HepG2 (cell line): ENCODE measurements around the gene ST3GAL5. TPM values are rescaled to one million over a fixed set of nuclear protein-coding genes. Genes with fewer than 3 reads are reported as not detected.

Experiments used
- ATAC-seq: fragments of 200-7000 bp; cut with Tn5 transposase; 3 replicates; pipeline ENCODE4 v1.9.1; 2020; ENCODE audit warnings: mild to moderate bottlenecking, moderate library complexity
- BruUV-seq: library from RNA; stranded (reverse); fragments of 400-500 nt; replicated peaks from 2 replicates; lab custom pipeline; 2021; lab: Mats Ljungman, UMichigan
- CTCF ChIA-PET: fragments of 300-600 bp; formaldehyde crosslinking; extraction: SDS; loops from one replicate; lab custom pipeline; 2021; ENCODE audit warnings: low total read pairs, inconsistent platforms, low intra/inter-chr PET ratio; lab: Yijun Ruan, JAX
- POLR2A ChIA-PET: fragments of 350-600 bp; sonication (Branson Sonifier 250); formaldehyde crosslinking; loops from one replicate; lab custom pipeline; 2020; ENCODE audit warnings: antibody characterized with exemption, inconsistent platforms; lab: Yijun Ruan, JAX
- DNase-seq: peaks from one replicate; pipeline ENCODE4 v3.0.0-alpha.2; 2015; ENCODE audit warnings: low spot score
- FAIRE-seq: peaks from 3 replicates; lab custom pipeline; 2011; peaks lifted over from hg19 to GRCh38; lab: Jason Lieb, UNC
- H2AFZ ChIP-seq: one replicate; pipeline ENCODE4 v1.6.1; 2011; ENCODE audit warnings: low read length, inconsistent platforms
- H3K27ac ChIP-seq: fragments of 300-600 bp; 3 replicates; pipeline ENCODE4 v1.8.0; 2011; ENCODE audit warnings: mixed run types, mild to moderate bottlenecking, mixed read lengths, low read length, inconsistent platforms; ENCODE audit not compliant: insufficient read depth; ENCODE audit errors: extremely low read length
- H3K27me3 ChIP-seq, 2 experiments: fragments of 200-600 bp in 1 of 2; 2 replicates in 1 of 2; 3 replicates in 1 of 2; pipeline versions ENCODE4 v1.6.0 to v1.8.0; 2011; ENCODE audit warnings: low read length in 2 of 2, mild to moderate bottlenecking in 2 of 2, moderate library complexity in 2 of 2, inconsistent platforms in 1 of 2; ENCODE audit not compliant: insufficient read depth in 2 of 2, control insufficient read depth in 1 of 2
- H3K36me3 ChIP-seq, 2 experiments: fragments of 200-600 bp in 1 of 2; replicated peaks in 1 of 2; 2 replicates in 1 of 2; 3 replicates in 1 of 2; pipeline versions ENCODE4 v1.5.1 to v1.8.0; 2011; ENCODE audit warnings: low read length in 2 of 2, inconsistent platforms in 1 of 2; ENCODE audit not compliant: insufficient read depth in 2 of 2, control insufficient read depth in 1 of 2
- H3K4me1 ChIP-seq: 2 replicates; pipeline ENCODE4 v1.5.1; 2012; ENCODE audit warnings: low read length, inconsistent platforms; ENCODE audit not compliant: insufficient read depth
- H3K4me2 ChIP-seq: 2 replicates; pipeline ENCODE4 v1.6.0; 2011; ENCODE audit warnings: low read depth, low read length, inconsistent platforms
- H3K4me3 ChIP-seq, 3 experiments: fragments of 200-600 bp in 1 of 3; sonication (generic), shearing (Covaris generic) in 1 of 3; replicated peaks in 1 of 3; 2 replicates each; pipeline ENCODE4 v1.5.1; 2011 to 2016; ENCODE audit warnings: low read length in 3 of 3, inconsistent platforms in 2 of 3, low read depth in 2 of 3, mild to moderate bottlenecking in 2 of 3, control low read depth in 1 of 3, mixed read lengths in 1 of 3; ENCODE audit not compliant: insufficient read depth in 1 of 3
- H3K79me2 ChIP-seq: one replicate; pipeline ENCODE4 v1.6.1; 2011; ENCODE audit warnings: low read length, inconsistent platforms; ENCODE audit not compliant: insufficient read depth
- H3K9ac ChIP-seq: 2 replicates; pipeline ENCODE4 v1.6.0; 2011; ENCODE audit warnings: mild to moderate bottlenecking, low read depth, low read length, inconsistent platforms; ENCODE audit not compliant: insufficient read depth
- H3K9me3 ChIP-seq: 2 replicates; pipeline ENCODE4 v1.5.1; 2012; ENCODE audit warnings: mild to moderate bottlenecking, low read length
- H4K20me1 ChIP-seq: 2 replicates; pipeline ENCODE4 v1.6.0; 2011; ENCODE audit warnings: inconsistent platforms, mild to moderate bottlenecking, low read length, moderate library complexity; ENCODE audit not compliant: insufficient read depth
- HNF4A ChIP-seq: sonication (generic); formaldehyde crosslinking; IDR thresholded peaks from 2 replicates; pipeline ENCODE4 v1.4.0; 2020; ENCODE audit warnings: missing genetic modification reagents
- MAFK ChIP-seq, 2 experiments: IDR thresholded peaks in 1 of 2; conservative IDR thresholded peaks in 1 of 2; 2 replicates each; pipeline ENCODE4 v1.6.1; 2011; ENCODE audit warnings: improper control_type of control experiment in 2 of 2, low read length in 2 of 2
- PHF20 ChIP-seq: sonication (generic); formaldehyde crosslinking; IDR thresholded peaks from 2 replicates; pipeline ENCODE4 v1.5.0; 2020; ENCODE audit warnings: mild to moderate bottlenecking, missing genetic modification reagents
- SMC3 ChIP-seq: IDR thresholded peaks from 2 replicates; pipeline ENCODE4 v1.6.1; 2011; ENCODE audit warnings: low read length, improper control_type of control experiment
- ZBTB40 ChIP-seq, 2 experiments: fragments of 450-650 bp in 1 of 2; sonication (generic) in 1 of 2; formaldehyde crosslinking in 1 of 2; IDR thresholded peaks; 2 replicates each; pipeline versions ENCODE4 v1.6.1 to v1.8.0; 2016 to 2022; ENCODE audit warnings: antibody characterized with exemption in 1 of 2, mild to moderate bottlenecking in 1 of 2, missing genetic modification reagents in 1 of 2
- ZBTB44 ChIP-seq: sonication (generic); formaldehyde crosslinking; IDR thresholded peaks from 2 replicates; pipeline ENCODE4 v1.4.0; 2020; ENCODE audit warnings: missing genetic modification reagents
- ZNF292 ChIP-seq: sonication (generic); formaldehyde crosslinking; IDR thresholded peaks from 2 replicates; pipeline ENCODE4 v1.8.1; 2022; ENCODE audit warnings: mild to moderate bottlenecking, low read depth, missing genetic modification reagents, borderline replicate concordance
- ZNF468 ChIP-seq: sonication (generic); formaldehyde crosslinking; IDR thresholded peaks from 2 replicates; pipeline ENCODE4 v1.8.0; 2022; ENCODE audit warnings: mild to moderate bottlenecking, moderate library complexity, missing genetic modification reagents
- WGBS: methylation state at CpG from one replicate; pipeline ENCODE4 v1.1.6; 2017; ENCODE audit warnings: low lambda C conversion rate; 5-methylcytosine and 5-hydroxymethylcytosine counted together
- in situ Hi-C: cut with HindIII; loops from 2 replicates; pipeline ENCODE4 v1.10.0; 2017; ENCODE audit warnings: low pct_unique_long_range_greater_than_20kb; ENCODE audit not compliant: extremely low pct_ligation_motif_present
- intact Hi-C: fragments of 100-400 bp; cut with micrococcal nuclease; formaldehyde crosslinking; loops from one replicate; pipeline ENCODE4 v1.10.0; 2022; ENCODE audit not compliant: unreplicated experiment
- polyA plus RNA-seq, 8 experiments: library from polyadenylated mRNA; depleted of rRNA in 3 of 8; stranded (reverse) in 7 of 8; unstranded in 1 of 8; fragments of >200 nt; fragmentation: Illumina TruSeq in 4 of 8; extraction: Trizol in 4 of 8; gene quantifications; 2 replicates each; pipeline versions ENCODE4 v1.2.1 to v1.2.3, GENCODE V29; 2011 to 2016; ENCODE audit warnings: low read depth in 4 of 8, missing spikeins in 1 of 8, mixed read lengths in 1 of 8; ENCODE audit not compliant: insufficient read depth in 1 of 8
- total RNA-seq, 5 experiments: library from RNA; depleted of rRNA; stranded (reverse); fragments of >200 nt; fragmentation: Illumina TruSeq; extraction: Trizol; gene quantifications; 2 replicates each; pipeline ENCODE4 v1.2.3, GENCODE V29; 2016; ENCODE audit warnings: low read depth in 1 of 5
- TF ChIP-seq, protein P1 (sequence below): sonication (generic); formaldehyde crosslinking; IDR thresholded peaks from 2 replicates; pipeline ENCODE4 v1.4.0; 2020; ENCODE audit warnings: missing genetic modification reagents

Gene ST3GAL5
- total and polyA plus RNA-seq, 2 of the 13 experiments (the other 11 are each of a cell fraction or from before 2014, with no cell fraction given): 1.3 to 2.0 TPM

DNA sequence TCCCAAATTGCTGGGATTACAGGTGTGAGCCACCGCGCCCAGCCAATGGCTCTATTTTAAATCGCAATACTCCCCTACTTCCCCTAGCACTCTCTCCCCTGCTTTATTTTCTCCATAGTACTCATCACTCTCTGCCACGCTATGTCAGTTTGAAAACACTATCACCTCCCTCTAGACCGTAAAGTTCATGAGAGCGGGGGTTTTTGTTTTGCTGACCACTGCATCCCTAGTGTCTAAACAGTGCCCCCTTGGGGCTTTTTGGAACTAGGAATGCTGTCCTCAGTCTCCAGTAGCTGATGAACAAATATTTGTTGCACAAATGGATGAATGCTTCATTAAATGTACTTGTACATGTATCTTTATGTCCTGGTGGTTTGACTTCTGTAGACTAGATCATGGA lies 90.9 kb downstream of the ST3GAL5 start (continued):
- TF ChIP-seq PHF20 (no peak), ZBTB44 (CRISPR knock-in tag) (no peak), SMC3 (peak; percentile 42; the same call in 1 of the 2 replicates), ZNF468 (CRISPR knock-in tag) (no peak), MAFK (conservative IDR thresholded peaks at IDR 0.05 in 1 of 2, IDR thresholded peaks at IDR 0.05 in 1 of 2; ENCODE audit: low read length in 2 of 2) (peak; percentile 10 to 59; a peak in 2 of 4 replicates)
- TF ChIP-seq, protein P1, sequence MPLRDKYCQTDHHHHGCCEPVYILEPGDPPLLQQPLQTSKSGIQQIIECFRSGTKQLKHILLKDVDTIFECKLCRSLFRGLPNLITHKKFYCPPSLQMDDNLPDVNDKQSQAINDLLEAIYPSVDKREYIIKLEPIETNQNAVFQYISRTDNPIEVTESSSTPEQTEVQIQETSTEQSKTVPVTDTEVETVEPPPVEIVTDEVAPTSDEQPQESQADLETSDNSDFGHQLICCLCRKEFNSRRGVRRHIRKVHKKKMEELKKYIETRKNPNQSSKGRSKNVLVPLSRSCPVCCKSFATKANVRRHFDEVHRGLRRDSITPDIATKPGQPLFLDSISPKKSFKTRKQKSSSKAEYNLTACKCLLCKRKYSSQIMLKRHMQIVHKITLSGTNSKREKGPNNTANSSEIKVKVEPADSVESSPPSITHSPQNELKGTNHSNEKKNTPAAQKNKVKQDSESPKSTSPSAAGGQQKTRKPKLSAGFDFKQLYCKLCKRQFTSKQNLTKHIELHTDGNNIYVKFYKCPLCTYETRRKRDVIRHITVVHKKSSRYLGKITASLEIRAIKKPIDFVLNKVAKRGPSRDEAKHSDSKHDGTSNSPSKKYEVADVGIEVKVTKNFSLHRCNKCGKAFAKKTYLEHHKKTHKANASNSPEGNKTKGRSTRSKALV: 0 out of 2 replicates have a peak, but pooled peaks have one; percentile 30

DNA sequence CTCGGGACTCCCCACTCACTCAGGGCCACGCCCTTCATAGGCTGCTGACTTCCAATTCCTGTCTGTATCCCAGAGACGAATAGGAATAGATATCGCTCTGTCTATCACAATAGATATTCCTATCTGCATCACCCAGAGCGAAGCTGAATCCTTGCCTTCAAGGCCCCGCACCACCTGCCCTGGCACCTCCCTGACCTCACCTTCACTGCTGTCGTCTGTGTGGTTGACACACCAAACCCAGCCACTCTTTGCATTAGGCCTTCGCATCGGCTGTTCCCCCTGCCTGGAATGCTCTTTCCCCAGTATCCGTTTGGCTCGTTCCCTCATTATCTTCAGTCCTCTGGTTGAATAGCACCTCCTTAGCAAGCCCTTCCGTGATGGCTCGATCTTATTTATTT lies 91.5 kb downstream of the ST3GAL5 start:
- intact Hi-C loops: no loop called here
- no peak for ATAC-seq

More for the DNA sequence above, 91.5 kb downstream of the ST3GAL5 start:
- DNase-seq: no peak
- POLR2A ChIA-PET: no interaction called here
- WGBS: 84% methylated on average over 13 of the region's 13 CpGs
- Histone ChIP-seq H2AFZ (no peak overlapping the region), H3K9ac (no peak overlapping the region), H3K79me2 (no peaks in the 10 kb centered on the region), H3K36me3 (no peaks in the 10 kb centered on the region), H3K27me3 (no peaks in the 10 kb centered on the region; a peak in 1 of 5 replicates), H3K9me3 (no peaks in the 10 kb centered on the region)
- no peak for FAIRE-seq
- in situ Hi-C loops: no loop called here
- TF ChIP-seq ZNF292 (CRISPR knock-in tag) (no peak), HNF4A (CRISPR knock-in tag) (no peak), ZBTB40 (IDR thresholded peaks at IDR 0.05) (no peak), ZBTB40 (CRISPR knock-in tag; IDR thresholded peaks at IDR 0.05) (no peak)
- TF ChIP-seq, all 625 proteins: peak for 0
- CTCF ChIA-PET: interaction anchor here (1.2 to 1.6 kb wide), 3 partner anchors 17 to 69 kb away, joined by 3 to 8 read pairs (median 5); no protein-coding TSS in a partner anchor
- Histone ChIP-seq H3K4me3 (no peak overlapping the region), H3K27ac (no peak overlapping the region), H3K4me1 (peaks cover 61% of the 10 kb centered on the region), H4K20me1 (no peaks in the 10 kb centered on the region), H3K4me2 (no peak overlapping the region)
- BruUV-seq: no TSS peak
